H1 (cell line): Measurements from ENCODE around the gene CCDC154. TPM values are rescaled to one million over a fixed set of nuclear protein-coding genes. Genes with fewer than 3 reads are reported as not detected.

Experiments
- CTCF ChIA-PET: fragments of 300-600 bp; sonication (Branson Sonifier 250); formaldehyde crosslinking; loops from one replicate; lab custom pipeline; 2021; ENCODE audit not compliant: partially characterized antibody; lab: Charles Lee
- POLR2A ChIA-PET: fragments of 300-600 bp; sonication (Branson Sonifier 250); formaldehyde crosslinking; loops from one replicate; lab custom pipeline; 2021; ENCODE audit warnings: inconsistent platforms; ENCODE audit not compliant: partially characterized antibody; lab: Charles Lee
- DNase-seq, 2 experiments: peaks; one replicate each; pipeline versions ENCODE4 v3.0.0 to v3.0.0-alpha.2; 2010 to 2022; ENCODE audit warnings: low spot score in 2 of 2, low read depth in 1 of 2, mixed read lengths in 1 of 2
- FAIRE-seq: peaks from 2 replicates; lab custom pipeline; 2011; peaks lifted over from hg19 to GRCh38; lab: Jason Lieb, UNC
- H2AFZ ChIP-seq: 2 replicates; pipeline ENCODE4 v1.8.1; 2012; ENCODE audit warnings: low read length, inconsistent platforms
- H2AK5ac ChIP-seq: 2 replicates; pipeline ENCODE4 v1.6.1; 2013; ENCODE audit warnings: low read depth, low read length
- H2BK120ac ChIP-seq: replicated peaks from 2 replicates; pipeline ENCODE3; 2013; ENCODE audit warnings: low read depth, low read length, inconsistent platforms
- H2BK12ac ChIP-seq: 2 replicates; pipeline ENCODE4 v1.6.1; 2013; ENCODE audit warnings: low read depth, low read length
- H2BK15ac ChIP-seq: 2 replicates; pipeline ENCODE4 v1.6.1; 2013; ENCODE audit warnings: low read length
- H2BK20ac ChIP-seq: 2 replicates; pipeline ENCODE4 v1.6.1; 2013; ENCODE audit warnings: low read length
- H2BK5ac ChIP-seq: 2 replicates; pipeline ENCODE4 v1.6.1; 2013; ENCODE audit warnings: low read depth, low read length
- H3K14ac ChIP-seq: 2 replicates; pipeline ENCODE4 v1.6.1; 2013; ENCODE audit warnings: inconsistent platforms; ENCODE audit not compliant: insufficient read length
- H3K18ac ChIP-seq: 2 replicates; pipeline ENCODE4 v1.6.1; 2013; ENCODE audit warnings: low read length; ENCODE audit errors: extremely low read depth
- H3K23ac ChIP-seq: 2 replicates; pipeline ENCODE4 v1.6.1; 2013; ENCODE audit warnings: inconsistent platforms; ENCODE audit not compliant: insufficient read length
- H3K23me2 ChIP-seq: 2 replicates; pipeline ENCODE4 v1.6.1; 2013; ENCODE audit warnings: low read depth, low read length
- H3K27ac ChIP-seq: 2 replicates; pipeline ENCODE4 v1.6.1; 2011; ENCODE audit warnings: low read depth, low read length, inconsistent platforms
- H3K27me3 ChIP-seq, 4 experiments: replicated peaks in 1 of 4; 1 replicate in 1 of 4; 2 replicates in 3 of 4; pipeline versions ENCODE4 v1.6.1 to v1.8.1; 2011 to 2013; ENCODE audit warnings: low read length in 3 of 4, mild to moderate bottlenecking in 3 of 4, inconsistent platforms in 2 of 4, mixed read lengths in 2 of 4, moderate library complexity in 1 of 4; ENCODE audit not compliant: control insufficient read depth in 3 of 4, insufficient read depth in 3 of 4; ENCODE audit errors: extremely low read depth in 1 of 4
- H3K36me3 ChIP-seq, 4 experiments: 2 replicates each; pipeline versions ENCODE4 v1.6.1 to v1.8.1; 2011 to 2013; ENCODE audit warnings: mild to moderate bottlenecking in 4 of 4, low read length in 3 of 4, moderate library complexity in 2 of 4, control low read depth in 1 of 4, inconsistent platforms in 1 of 4; ENCODE audit not compliant: insufficient read depth in 4 of 4, control insufficient read depth in 2 of 4
- H3K4ac ChIP-seq: replicated peaks from 2 replicates; pipeline ENCODE3; 2013; ENCODE audit warnings: low read length, low read depth, mixed read lengths, inconsistent platforms; ENCODE audit not compliant: insufficient read length
- H3K4me1 ChIP-seq, 4 experiments: replicated peaks in 1 of 4; 1 replicate in 1 of 4; 2 replicates in 3 of 4; pipeline versions ENCODE4 v1.6.1 to v1.8.1; 2011 to 2013; ENCODE audit warnings: low read length in 3 of 4, inconsistent platforms in 2 of 4, mixed read lengths in 1 of 4; ENCODE audit not compliant: insufficient read depth in 4 of 4, control insufficient read depth in 3 of 4
- H3K4me2 ChIP-seq, 2 experiments: 2 replicates each; pipeline versions ENCODE4 v1.6.1 to v1.8.1; 2011 to 2013; ENCODE audit warnings: low read depth in 2 of 2, low read length in 2 of 2, control low read depth in 1 of 2, inconsistent platforms in 1 of 2, mild to moderate bottlenecking in 1 of 2; ENCODE audit not compliant: insufficient read depth in 1 of 2
- H3K4me3 ChIP-seq, 4 experiments: fragments of 200-600, 300-600 bp in 1 of 4; sonication (generic), shearing (Covaris generic), sonication (Bioruptor Twin) in 1 of 4; 2 replicates each; pipeline versions ENCODE4 v1.5.1 to v1.8.1; 2011 to 2016; ENCODE audit warnings: low read length in 4 of 4, low read depth in 3 of 4, control low read depth in 2 of 4, inconsistent platforms in 2 of 4, mild to moderate bottlenecking in 2 of 4, mixed read lengths in 1 of 4, moderate library complexity in 1 of 4; ENCODE audit not compliant: insufficient read depth in 2 of 4; ENCODE audit errors: extremely low read depth in 1 of 4
- H3K56ac ChIP-seq: replicated peaks from 2 replicates; pipeline ENCODE3; 2013; ENCODE audit warnings: low read depth, mild to moderate bottlenecking, mixed read lengths, low read length, inconsistent platforms; ENCODE audit not compliant: insufficient read length
- H3K79me1 ChIP-seq: 2 replicates; pipeline ENCODE4 v1.6.1; 2013; ENCODE audit warnings: low read depth, low read length, control low read depth
- H3K79me2 ChIP-seq, 2 experiments: 2 replicates each; pipeline versions ENCODE4 v1.6.1 to v1.8.1; 2012 to 2013; ENCODE audit warnings: low read length in 2 of 2, mild to moderate bottlenecking in 2 of 2, inconsistent platforms in 1 of 2; ENCODE audit not compliant: insufficient read depth in 2 of 2, control insufficient read depth in 1 of 2
- H3K9ac ChIP-seq, 4 experiments: replicated peaks in 1 of 4; 1 replicate in 1 of 4; 2 replicates in 3 of 4; pipeline versions ENCODE4 v1.6.1 to v1.8.1; 2011 to 2013; ENCODE audit warnings: low read depth in 3 of 4, low read length in 3 of 4, control low read depth in 2 of 4, mild to moderate bottlenecking in 2 of 4, moderate library complexity in 2 of 4, inconsistent platforms in 1 of 4; ENCODE audit errors: extremely low read depth in 1 of 4
- H3K9me3 ChIP-seq, 2 experiments: 2 replicates each; pipeline versions ENCODE4 v1.6.1 to v1.8.1; 2012 to 2013; ENCODE audit warnings: mild to moderate bottlenecking in 2 of 2, moderate library complexity in 2 of 2, control low read depth in 1 of 2, inconsistent platforms in 1 of 2, low read depth in 1 of 2, low read length in 1 of 2, mixed read lengths in 1 of 2; ENCODE audit not compliant: insufficient read depth in 2 of 2
- H4K20me1 ChIP-seq, 2 experiments: replicated peaks in 1 of 2; 2 replicates each; pipeline versions ENCODE3 to v1.8.1; 2011 to 2013; ENCODE audit warnings: inconsistent platforms in 2 of 2, low read length in 2 of 2, mild to moderate bottlenecking in 1 of 2; ENCODE audit not compliant: insufficient read depth in 2 of 2, control insufficient read depth in 1 of 2
- H4K5ac ChIP-seq: 2 replicates; pipeline ENCODE4 v1.6.1; 2013; ENCODE audit warnings: low read length, low read depth, mixed read lengths, inconsistent platforms; ENCODE audit not compliant: insufficient read length
- H4K8ac ChIP-seq: 2 replicates; pipeline ENCODE4 v1.8.0; 2013; ENCODE audit warnings: mild to moderate bottlenecking, moderate library complexity, low read length, inconsistent platforms; ENCODE audit not compliant: insufficient read depth; ENCODE audit errors: extremely low read depth
- H4K91ac ChIP-seq: replicated peaks from 2 replicates; pipeline ENCODE3; 2013; ENCODE audit warnings: low read length, mixed read lengths, inconsistent platforms; ENCODE audit not compliant: insufficient read length
- BACH1 ChIP-seq: IDR thresholded peaks from 2 replicates; pipeline ENCODE4 v1.6.1; 2012; ENCODE audit warnings: low read length, improper control_type of control experiment
- EGR1 ChIP-seq: IDR thresholded peaks from 2 replicates; pipeline ENCODE4 v1.6.1; 2011; ENCODE audit warnings: low read depth, low read length, borderline replicate concordance
- FOSL1 ChIP-seq: IDR thresholded peaks from 2 replicates; pipeline ENCODE4 v1.6.1; 2011; ENCODE audit warnings: mild to moderate bottlenecking, low read depth, low read length, moderate library complexity; ENCODE audit not compliant: insufficient read depth
- KDM1A ChIP-seq: fragments of 200-600, 300-600 bp; sonication (generic); IDR thresholded peaks from 2 replicates; pipeline ENCODE4 v1.7.1; 2016; ENCODE audit warnings: mild to moderate bottlenecking, low read length, borderline replicate concordance
- NANOG ChIP-seq: IDR thresholded peaks from 2 replicates; pipeline ENCODE4 v1.6.1; 2011; ENCODE audit warnings: low read length, low read depth, mild to moderate bottlenecking, inconsistent platforms; ENCODE audit not compliant: insufficient read depth, poor library complexity, severe bottlenecking
- RAD21 ChIP-seq, 2 experiments: IDR thresholded peaks in 1 of 2; conservative IDR thresholded peaks in 1 of 2; 2 replicates each; pipeline ENCODE4 v1.6.1; 2011; ENCODE audit warnings: low read depth in 2 of 2, low read length in 2 of 2, improper control_type of control experiment in 1 of 2, inconsistent platforms in 1 of 2, mild to moderate bottlenecking in 1 of 2, moderate library complexity in 1 of 2
- RBBP5 ChIP-seq: IDR thresholded peaks from 2 replicates; pipeline ENCODE4 v1.7.1; 2012; ENCODE audit warnings: low read depth, mild to moderate bottlenecking, inconsistent platforms, low read length, moderate library complexity, borderline replicate concordance
- RNF2 ChIP-seq: fragments of 200-900, 300-1000 bp; sonication (generic); IDR thresholded peaks from 2 replicates; pipeline ENCODE4 v1.7.1; 2016; ENCODE audit warnings: borderline replicate concordance, low read depth, mild to moderate bottlenecking, antibody characterized with exemption, low read length; ENCODE audit not compliant: poor library complexity, severe bottlenecking; ENCODE audit errors: missing control alignments
- TBP ChIP-seq: IDR thresholded peaks from 2 replicates; pipeline ENCODE4 v1.6.1; 2011; ENCODE audit warnings: low read depth, low read length, improper control_type of control experiment
- YY1 ChIP-seq: IDR thresholded peaks from 2 replicates; pipeline ENCODE4 v1.6.1; 2011; ENCODE audit warnings: low read depth, mild to moderate bottlenecking, low read length
- WGBS, 2 experiments: shearing (Covaris generic) in 1 of 2; methylation state at CpG; one replicate each; pipeline versions ENCODE4 v1.1.6 to v1.1.7; 2013 to 2015; ENCODE audit warnings: low lambda C conversion rate in 2 of 2, mixed read lengths in 2 of 2, inconsistent platforms in 1 of 2, low coverage in 1 of 2, missing lambda C conversion rate in 1 of 2; ENCODE audit not compliant: insufficient replicate concordance in 2 of 2, insufficient coverage in 1 of 2, insufficient read length in 1 of 2; ENCODE audit errors: extremely low coverage in 1 of 2, missing lambda C conversion rate in 1 of 2; 5-methylcytosine and 5-hydroxymethylcytosine counted together
- polyA plus RNA-seq, 7 experiments: library from polyadenylated mRNA; depleted of rRNA in 3 of 7; stranded (reverse) in 5 of 7; unstranded in 2 of 7; fragments of >200 nt in 5 of 7; fragments of 200-250 nt in 2 of 7; gene quantifications; 1 replicate in 5 of 7; 2 replicates in 1 of 7; 4 replicates in 1 of 7; pipeline versions ENCODE4 v1.2.1 to v1.2.3, GENCODE V29; 2011 to 2013; ENCODE audit warnings: missing spikeins in 2 of 7, mixed read lengths in 2 of 7
- total RNA-seq: library from RNA; stranded (reverse); fragmentation: NEBNext Ultra II Directional; extraction: Animal tissue kit (Norgen Biotek cat#: 25700); gene quantifications from 2 replicates; pipeline ENCODE4 v1.2.1, GENCODE V29; 2021

CCDC154 gene
- total and polyA plus RNA-seq, 2 of the 8 experiments (the other 6 are each of a cell fraction or from before 2014, with no cell fraction given) = 0.15 to 0.88 TPM

DNA sequence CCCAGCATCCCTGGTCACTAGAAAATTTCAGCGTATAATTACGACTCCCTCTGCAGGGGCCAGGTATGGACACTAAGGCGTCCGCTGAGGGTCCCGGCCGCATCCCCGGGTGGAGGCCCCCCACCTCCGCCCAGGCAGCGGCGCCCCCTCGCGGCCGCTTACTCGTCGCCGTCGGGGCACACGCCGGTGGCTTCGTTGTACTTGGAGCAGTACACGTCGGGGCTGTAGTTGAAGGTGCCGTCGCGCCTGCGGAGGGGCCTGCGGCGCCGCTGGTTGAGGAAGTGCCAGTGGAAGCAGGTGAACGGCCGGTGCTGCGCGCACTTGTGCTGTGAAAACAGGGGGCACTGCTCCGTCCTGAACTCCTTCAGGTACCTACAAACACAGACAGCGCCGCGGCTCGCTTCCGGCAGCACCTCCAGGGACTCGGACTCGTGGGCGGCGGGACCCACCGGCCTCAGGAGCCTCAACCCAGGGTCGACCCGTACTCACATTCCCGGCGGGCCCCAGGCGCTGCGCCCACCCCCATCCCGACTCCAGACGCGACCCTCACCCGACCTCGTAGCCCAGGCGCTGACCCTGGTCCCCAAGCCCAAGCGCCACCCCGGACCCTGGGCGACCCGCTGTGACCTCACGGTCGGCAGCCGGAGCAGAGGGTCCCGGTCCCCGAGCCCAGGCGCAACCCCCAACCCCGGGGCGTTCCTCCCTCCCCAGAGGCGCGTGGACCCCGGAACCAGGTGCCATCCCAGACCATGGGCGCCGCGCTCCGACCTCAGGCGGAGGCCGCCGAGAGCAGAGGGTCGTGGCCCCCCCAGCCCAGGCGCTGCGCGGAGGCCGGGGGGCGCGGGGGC lies 30.4 kb downstream of the CCDC154 start:
- Histone ChIP-seq H3K36me3 (no peaks in the 10 kb centered on the region; a peak in 3 of 8 replicates), H2BK5ac (no peak overlapping the region), H2BK20ac (no peak overlapping the region), H4K8ac (peak overlapping the region; percentile 86), H4K91ac (peak overlapping the region; percentile 15), H4K20me1 (peaks cover 2 to 10% of the 10 kb centered on the region in 2 experiments), H3K9ac (peak overlapping the region in 3 of 4 experiments; percentile 54 to 89 (median 71); a peak in 4 of 7 replicates), H3K56ac (peak overlapping the region; percentile 46), H3K9me3 (no peaks in the 10 kb centered on the region), H2BK120ac (no peak overlapping the region), H3K79me1 (peaks cover 4% of the 10 kb centered on the region; the same call in 1 of the 2 replicates), H3K23me2 (peaks cover 2% of the 10 kb centered on the region; the same call in 1 of the 2 replicates), H2BK12ac (peak overlapping the region; percentile 60; the same call in 1 of the 2 replicates), H3K18ac (no peak overlapping the region; the same call in 1 of the 2 replicates), H2BK15ac (no peak overlapping the region), H3K79me2 (peaks cover 0 to 9% of the 10 kb centered on the region in 2 experiments; a peak in 2 of 4 replicates), H3K14ac (no peak overlapping the region), H3K4me1 (peaks cover 0 to 3% (median 1%) of the 10 kb centered on the region in 4 experiments; a peak in 1 of 7 replicates), H3K27ac (no peak overlapping the region; the same call in 1 of the 2 replicates), H2AK5ac (no peak overlapping the region), H3K27me3 (no peaks in the 10 kb centered on the region), H4K5ac (peak overlapping the region; percentile 11), H3K4me3 (peak overlapping the region; percentile 62 to 98 (median 78)), H3K4me2 (peak overlapping the region; percentile 22 to 63), H2AFZ (no peak overlapping the region), H3K23ac (no peak overlapping the region), H3K4ac (no peak overlapping the region)
- DNase-seq (peak; percentile 43 to 88), FAIRE-seq (no peak)
- ChIA-PET CTCF (interaction anchor here (1.8 to 3.2 kb wide), 2 partner anchors 50 to 83 kb away, joined by 3 to 8 read pairs; no protein-coding TSS in a partner anchor), POLR2A (no interaction called here)
- 9% methylated on average over 64 of the region's 85 CpGs; no CpG with 5 or more reads in 1 of the 2 experiments for WGBS, 2 experiments
- TF ChIP-seq TBP (no peak), RBBP5 (peak; percentile 55; the same call in 1 of the 2 replicates), RAD21 (IDR thresholded peaks at IDR 0.05 in 1 of 2, conservative IDR thresholded peaks at IDR 0.05 in 1 of 2; ENCODE audit: low read depth in 2 of 2, low read length in 2 of 2) (peak; percentile 54 to 68), FOSL1 (no peak), KDM1A (peak; percentile 78; the same call in 1 of the 2 replicates), YY1 (no peak), BACH1 (no peak), NANOG (no peak), EGR1 (no peak), RNF2 (no peak)
